ENCODE measurements around the gene KCNC2. TPM values are rescaled to one million over a fixed set of nuclear protein-coding genes. Genes with fewer than 3 reads are reported as not detected.

Gene KCNC2
- total and polyA plus RNA-seq, 2 donors from 2014 or later = not detected

GRCh38 chr12:75116646-75117198 lies 92.9 kb downstream of the KCNC2 start:
- FAIRE-seq = no peak
- intact Hi-C loops (cut with DNase I) = no loop called here
- Histone ChIP-seq H3K36me3 (ENCODE audit: control insufficient read depth in 2 of 3, insufficient read depth in 3 of 3, low read length in 3 of 3) (no peaks in the 10 kb centered on the region), H3K9ac (ENCODE audit: low read length in 3 of 3) (no peak overlapping the region), H3K9me3 (ENCODE audit: control insufficient read depth in 2 of 3, insufficient read depth in 1 of 3, low read length in 3 of 3) (no peaks in the 10 kb centered on the region), H3K27ac (ENCODE audit: low read depth in 2 of 2, low read length in 2 of 2) (no peak overlapping the region), H3K4me1 (ENCODE audit: control insufficient read depth in 2 of 3, insufficient read depth in 2 of 3, low read depth in 1 of 3, low read length in 3 of 3) (no peaks in the 10 kb centered on the region), H3K27me3 (ENCODE audit: control insufficient read depth, insufficient read depth, low read length) (no peaks in the 10 kb centered on the region), H3K4me3 (ENCODE audit: low read length in 3 of 3) (no peak overlapping the region)
- TF ChIP-seq CTCF (IDR thresholded peaks at IDR 0.05; ENCODE audit: borderline replicate concordance, extremely low read depth, insufficient read depth) = no peak
- no peak for DNase-seq

DNA sequence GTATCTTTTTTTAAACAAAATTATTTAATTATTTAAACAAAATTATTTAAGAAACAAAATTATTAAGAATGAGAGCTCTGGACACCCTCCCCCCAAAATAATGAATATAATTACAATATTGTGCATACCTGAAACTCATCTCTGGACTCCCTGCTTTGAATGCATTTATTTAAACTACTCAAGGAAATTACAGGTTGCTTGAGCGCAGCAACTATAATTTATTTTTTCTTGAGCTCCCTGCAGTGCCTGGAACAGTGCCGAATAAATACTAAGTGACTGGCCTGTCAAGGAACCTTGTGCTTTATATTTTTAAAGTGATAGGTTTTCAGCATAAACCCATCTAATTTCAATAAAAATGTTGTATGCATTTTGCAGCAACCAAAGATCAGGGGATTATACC lies 93.9 kb downstream of the KCNC2 start:
- Histone ChIP-seq H3K4me1 (ENCODE audit: control insufficient read depth in 2 of 3, insufficient read depth in 2 of 3, low read depth in 1 of 3, low read length in 3 of 3) (no peaks in the 10 kb centered on the region), H3K9me3 (ENCODE audit: control insufficient read depth in 2 of 3, insufficient read depth in 1 of 3, low read length in 3 of 3) (no peaks in the 10 kb centered on the region), H3K27me3 (ENCODE audit: control insufficient read depth, insufficient read depth, low read length) (no peaks in the 10 kb centered on the region), H3K9ac (ENCODE audit: low read length in 3 of 3) (no peak overlapping the region), H3K4me3 (ENCODE audit: low read length in 3 of 3) (no peak overlapping the region), H3K27ac (ENCODE audit: low read depth in 2 of 2, low read length in 2 of 2) (no peak overlapping the region), H3K36me3 (ENCODE audit: control insufficient read depth in 2 of 3, insufficient read depth in 3 of 3, low read length in 3 of 3) (no peaks in the 10 kb centered on the region)
- no peak for FAIRE-seq
- intact Hi-C loops (cut with DNase I) = no loop called here
- no peak for DNase-seq
- no peak for TF ChIP-seq CTCF (IDR thresholded peaks at IDR 0.05; ENCODE audit: borderline replicate concordance, extremely low read depth, insufficient read depth)

DNA sequence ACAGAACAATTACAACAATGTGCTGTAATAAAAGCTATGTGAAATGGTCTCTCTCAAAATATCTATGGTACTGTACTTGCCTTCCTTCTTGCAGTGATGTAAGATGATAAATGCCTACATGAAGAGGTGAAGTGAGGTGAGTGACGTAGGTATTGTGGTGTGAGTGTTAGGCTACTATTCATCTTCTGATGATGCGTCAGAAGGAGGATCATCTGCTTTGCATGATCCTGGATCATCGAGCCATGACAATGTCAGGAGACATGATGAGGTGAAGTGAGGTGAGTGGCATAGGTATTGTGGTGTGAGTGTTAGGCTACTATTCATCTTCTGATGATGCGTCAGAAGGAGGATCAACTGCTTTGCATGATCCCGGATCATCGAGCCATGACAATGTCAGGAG lies 105.8 kb downstream of the KCNC2 start:
- no peaks in the 10 kb centered on the region for H3K36me3 ChIP-seq (ENCODE audit: control insufficient read depth in 2 of 3, insufficient read depth in 3 of 3, low read length in 3 of 3)
- H3K9ac ChIP-seq (ENCODE audit: low read length in 3 of 3) = no peak overlapping the region
- intact Hi-C loops (cut with DNase I) = no loop called here
- H3K9me3 ChIP-seq (ENCODE audit: control insufficient read depth in 2 of 3, insufficient read depth in 1 of 3, low read length in 3 of 3) = no peaks in the 10 kb centered on the region
- no peak for TF ChIP-seq CTCF (IDR thresholded peaks at IDR 0.05; ENCODE audit: borderline replicate concordance, extremely low read depth, insufficient read depth)
- FAIRE-seq = no peak
- no peaks in the 10 kb centered on the region for H3K4me1 ChIP-seq (ENCODE audit: control insufficient read depth in 2 of 3, insufficient read depth in 2 of 3, low read depth in 1 of 3, low read length in 3 of 3)
- H3K27ac ChIP-seq (ENCODE audit: low read depth in 2 of 2, low read length in 2 of 2) = no peak overlapping the region
- H3K27me3 ChIP-seq (ENCODE audit: control insufficient read depth, insufficient read depth, low read length) = no peaks in the 10 kb centered on the region
- DNase-seq = no peak
- no peak overlapping the region for H3K4me3 ChIP-seq (ENCODE audit: low read length in 3 of 3)

GRCh38 chr12:75101781-75102180 lies 107.9 kb downstream of the KCNC2 start:
- DNase-seq = no peak
- H3K4me1 ChIP-seq (ENCODE audit: control insufficient read depth in 2 of 3, insufficient read depth in 2 of 3, low read depth in 1 of 3, low read length in 3 of 3) = no peaks in the 10 kb centered on the region
- no peak overlapping the region for H3K9ac ChIP-seq (ENCODE audit: low read length in 3 of 3)
- no peak for FAIRE-seq
- no peak overlapping the region for H3K27ac ChIP-seq (ENCODE audit: low read depth in 2 of 2, low read length in 2 of 2)
- no peak overlapping the region for H3K4me3 ChIP-seq (ENCODE audit: low read length in 3 of 3)
- H3K36me3 ChIP-seq (ENCODE audit: control insufficient read depth in 2 of 3, insufficient read depth in 3 of 3, low read length in 3 of 3) = no peaks in the 10 kb centered on the region
- no peaks in the 10 kb centered on the region for H3K9me3 ChIP-seq (ENCODE audit: control insufficient read depth in 2 of 3, insufficient read depth in 1 of 3, low read length in 3 of 3)
- TF ChIP-seq CTCF (IDR thresholded peaks at IDR 0.05; ENCODE audit: borderline replicate concordance, extremely low read depth, insufficient read depth) = no peak
- intact Hi-C loops (cut with DNase I) = no loop called here
- H3K27me3 ChIP-seq (ENCODE audit: control insufficient read depth, insufficient read depth, low read length) = no peaks in the 10 kb centered on the region
